HEK293T (cell line): Measurements from ENCODE around the gene TBPL1.
A peak's percentile ranks its signal among the peaks of the same experiment; 100 is the strongest.
"Not testable (repeated sequence)": the region's sequence is repeated elsewhere in the genome, so short reads cannot be mapped to it uniquely, and the experiment has no call there.

Experiments used
- CTCF ChIA-PET: fragments of 350-600 bp; formaldehyde crosslinking; extraction: SDS; loops from one replicate; lab custom pipeline; 2021; ENCODE audit warnings: antibody characterized with exemption, inconsistent platforms; lab: Yijun Ruan, JAX
- POLR2A ChIA-PET: fragments of 350-600 bp; formaldehyde crosslinking; extraction: SDS; loops from one replicate; lab custom pipeline; 2020; ENCODE audit warnings: antibody characterized with exemption, inconsistent platforms; lab: Yijun Ruan, JAX
- DNase-seq: peaks from one replicate; pipeline ENCODE4 v3.0.0; 2012; ENCODE audit warnings: mixed read lengths; ENCODE audit errors: extremely low spot score
- ARNT ChIP-seq: fragments of 450-650 bp; IDR thresholded peaks from 2 replicates; pipeline ENCODE4 v1.6.1; 2017; ENCODE audit warnings: mild to moderate bottlenecking
- BHLHE40 ChIP-seq: fragments of 450-650 bp; IDR thresholded peaks from 2 replicates; pipeline ENCODE4 v1.6.1; 2016; ENCODE audit warnings: mild to moderate bottlenecking, moderate library complexity, borderline replicate concordance
- CTBP1 ChIP-seq: fragments of 450-650 bp; IDR thresholded peaks from 2 replicates; pipeline ENCODE4 v1.6.1; 2016; ENCODE audit warnings: borderline replicate concordance
- ELF4 ChIP-seq: fragments of 450-650 bp; IDR thresholded peaks from 2 replicates; pipeline ENCODE4 v1.6.1; 2017; ENCODE audit warnings: antibody characterized with exemption
- FOXA1 ChIP-seq: fragments of 450-650 bp; IDR thresholded peaks from 2 replicates; pipeline ENCODE4 v1.6.1; 2016; ENCODE audit warnings: mild to moderate bottlenecking
- FOXK2 ChIP-seq: fragments of 450-650 bp; IDR thresholded peaks from 2 replicates; pipeline ENCODE4 v1.6.1; 2016; ENCODE audit warnings: mild to moderate bottlenecking
- FOXM1 ChIP-seq: fragments of 450-650 bp; IDR thresholded peaks from 2 replicates; pipeline ENCODE4 v1.6.1; 2017; ENCODE audit warnings: mild to moderate bottlenecking, borderline replicate concordance
- HDGF ChIP-seq: fragments of 450-650 bp; IDR thresholded peaks from 2 replicates; pipeline ENCODE4 v1.6.1; 2017; ENCODE audit warnings: antibody characterized with exemption, borderline replicate concordance
- L3MBTL2 ChIP-seq: fragments of 450-650 bp; conservative IDR thresholded peaks from 2 replicates; pipeline ENCODE4 v1.6.1; 2016; ENCODE audit warnings: mild to moderate bottlenecking
- LEF1 ChIP-seq: fragments of 450-650 bp; IDR thresholded peaks from 2 replicates; pipeline ENCODE4 v1.6.1; 2017; ENCODE audit warnings: mild to moderate bottlenecking, borderline replicate concordance
- NFRKB ChIP-seq: fragments of 450-650 bp; IDR thresholded peaks from 2 replicates; pipeline ENCODE4 v1.6.1; 2016; ENCODE audit warnings: mild to moderate bottlenecking, moderate library complexity
- SP1 ChIP-seq: fragments of 450-650 bp; IDR thresholded peaks from 2 replicates; pipeline ENCODE4 v1.6.1; 2017
- SUZ12 ChIP-seq: fragments of 450-650 bp; IDR thresholded peaks from 2 replicates; pipeline ENCODE4 v1.6.1; 2016; ENCODE audit warnings: mild to moderate bottlenecking
- TARDBP ChIP-seq: fragments of 450-650 bp; IDR thresholded peaks from 2 replicates; pipeline ENCODE4 v1.6.1; 2016
- ZNF384 ChIP-seq: fragments of 450-650 bp; IDR thresholded peaks from 2 replicates; pipeline ENCODE4 v1.6.1; 2016
- TF ChIP-seq, protein P1 (sequence below): fragments of 450-650 bp; IDR thresholded peaks from 2 replicates; pipeline ENCODE4 v1.6.1; 2016

Gene TBPL1

DNA sequence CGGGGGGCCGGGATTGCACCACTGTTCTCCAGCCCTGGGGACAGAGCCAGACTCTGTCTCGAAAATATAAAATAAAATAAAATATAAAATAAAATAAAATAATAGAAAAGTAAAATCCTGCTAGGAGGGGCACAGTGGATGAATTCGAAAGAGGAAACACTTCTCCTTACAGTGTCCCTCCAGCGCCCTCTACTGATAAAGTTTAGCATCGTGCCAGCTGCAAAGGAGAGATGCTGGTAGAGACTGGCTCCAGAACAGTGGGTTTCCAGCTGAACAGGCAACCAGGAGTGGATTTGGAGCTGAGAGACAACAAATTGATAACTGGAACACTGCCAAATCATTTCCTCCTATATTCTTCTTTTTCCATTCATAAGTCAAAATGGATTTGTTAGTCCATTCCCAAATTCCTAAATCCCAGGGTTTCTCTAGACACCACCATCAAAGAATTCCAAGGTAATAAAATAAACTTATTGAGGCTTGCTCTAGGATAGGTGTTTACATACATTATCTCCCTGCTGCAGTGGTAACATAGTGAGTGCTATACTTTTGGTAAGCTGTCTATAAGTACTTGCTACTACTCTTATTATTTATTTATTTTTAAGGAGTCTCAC lies 31.7 kb upstream of the TBPL1 start:
- TF ChIP-seq ZNF384 (no peak), LEF1 (no peak), NFRKB (no peak), ELF4 (no peak), ARNT (no peak), FOXK2 (no peak), CTBP1 (no peak), SUZ12 (no peak), FOXA1 (no peak), TARDBP (no peak), HDGF (no peak), FOXM1 (no peak)
- CTCF ChIA-PET: interaction anchor here (0.7 to 6.1 kb wide), 10 partner anchors 10 to 352 kb away, joined by 3 to 129 read pairs (median 5); no protein-coding TSS in a partner anchor
- POLR2A ChIA-PET: no interaction called here
- peak; percentile 80 for DNase-seq

- POLR2A ChIA-PET: interaction anchor here (1.3 kb wide), 1 partner anchor 29 kb away, joined by 3 read pairs; the partner anchor contains the start of gene TBPL1
- TF ChIP-seq, protein P1, sequence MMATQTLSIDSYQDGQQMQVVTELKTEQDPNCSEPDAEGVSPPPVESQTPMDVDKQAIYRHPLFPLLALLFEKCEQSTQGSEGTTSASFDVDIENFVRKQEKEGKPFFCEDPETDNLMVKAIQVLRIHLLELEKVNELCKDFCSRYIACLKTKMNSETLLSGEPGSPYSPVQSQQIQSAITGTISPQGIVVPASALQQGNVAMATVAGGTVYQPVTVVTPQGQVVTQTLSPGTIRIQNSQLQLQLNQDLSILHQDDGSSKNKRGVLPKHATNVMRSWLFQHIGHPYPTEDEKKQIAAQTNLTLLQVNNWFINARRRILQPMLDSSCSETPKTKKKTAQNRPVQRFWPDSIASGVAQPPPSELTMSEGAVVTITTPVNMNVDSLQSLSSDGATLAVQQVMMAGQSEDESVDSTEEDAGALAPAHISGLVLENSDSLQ: no peak
- TF ChIP-seq SUZ12: no peak
- TF ChIP-seq SP1: no peak
- TF ChIP-seq ARNT: no peak
- no peak for TF ChIP-seq ZNF384
- no peak for TF ChIP-seq CTBP1
- no peak for TF ChIP-seq NFRKB
- TF ChIP-seq L3MBTL2: no peak
- TF ChIP-seq LEF1: no peak
- no peak for TF ChIP-seq FOXA1
- TF ChIP-seq BHLHE40: no peak
- no peak for TF ChIP-seq FOXM1
- no peak for TF ChIP-seq FOXK2
- TF ChIP-seq HDGF: no peak
- no peak for TF ChIP-seq ELF4
- no peak for TF ChIP-seq TARDBP
- peak; percentile 70 for DNase-seq
- CTCF ChIA-PET: interaction anchor here (0.6 to 6.1 kb wide), 30 partner anchors 8 to 961 kb away, joined by 3 to 129 read pairs (median 3); partner anchors contain the start of gene SLC2A12
Measured at GRCh38 chr6:133923938-133924593, 29.0 kb upstream of the TBPL1 start.

- POLR2A ChIA-PET, DNase-seq: not testable (repeated sequence)
- CTCF ChIA-PET: interaction anchor here (0.8 to 2.0 kb wide), 2 partner anchors 10 to 165 kb away, joined by 5 to 11 read pairs; no protein-coding TSS in a partner anchor
Measured at GRCh38 chr6:133931221-133931620, 21.8 kb upstream of the TBPL1 start.

GRCh38 chr6:133936352-133936751 lies 16.7 kb upstream of the TBPL1 start:
- CTCF ChIA-PET, DNase-seq, POLR2A ChIA-PET: not testable (repeated sequence)

DNA sequence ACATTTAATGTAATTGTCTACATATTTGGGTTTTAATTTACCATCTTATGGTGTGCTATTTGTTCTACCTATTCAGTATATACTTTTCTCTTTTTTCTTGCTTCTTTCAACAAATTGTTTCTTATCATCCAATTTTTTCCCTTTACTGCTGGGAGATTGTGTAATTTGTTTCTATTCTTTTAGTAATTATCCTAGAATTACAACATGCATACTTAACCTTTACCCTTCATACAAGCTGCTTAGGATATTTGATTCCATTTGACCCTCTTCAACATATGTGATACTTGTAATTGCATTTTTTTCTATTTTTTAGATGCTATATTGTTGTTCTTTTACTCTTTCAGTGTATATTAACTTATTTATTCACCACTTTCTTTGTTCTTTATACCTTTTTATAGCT lies 15.1 kb upstream of the TBPL1 start:
- ChIA-PET POLR2A (no interaction called here), CTCF (interaction anchor here (0.9 to 1.1 kb wide), 2 partner anchors 16 to 159 kb away, joined by 4 to 6 read pairs; no protein-coding TSS in a partner anchor)
- DNase-seq: no peak
- TF ChIP-seq ZNF384: 0 out of 2 replicates have a peak, but pooled peaks have one; percentile 21
- TF ChIP-seq FOXK2: no peak

DNA sequence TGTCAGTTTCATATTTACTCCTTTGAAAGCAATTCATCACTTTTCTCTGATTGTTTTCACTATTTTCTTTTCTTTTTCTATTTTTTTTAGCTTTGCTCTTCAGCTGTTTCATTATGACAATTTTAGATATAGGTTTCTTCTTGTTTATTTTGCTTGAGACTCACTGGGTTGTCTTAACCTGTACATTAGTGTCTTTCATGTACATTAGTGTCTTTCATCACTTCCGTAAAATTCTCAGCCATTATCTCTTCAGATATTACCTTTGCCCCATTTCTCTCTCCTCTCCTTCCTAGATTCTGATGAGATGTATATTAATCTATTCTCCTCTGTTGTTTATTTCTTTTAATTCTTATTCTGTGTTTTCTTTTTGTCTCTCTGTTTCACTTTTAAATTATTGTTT lies 14.5 kb upstream of the TBPL1 start:
- ChIA-PET CTCF (interaction anchor here (0.9 kb wide), 1 partner anchor 16 kb away, joined by 4 read pairs; no protein-coding TSS in a partner anchor), POLR2A (no interaction called here)
- no peak for TF ChIP-seq ARNT
- TF ChIP-seq SP1: no peak
- TF ChIP-seq FOXA1: no peak
- no peak for DNase-seq

DNA sequence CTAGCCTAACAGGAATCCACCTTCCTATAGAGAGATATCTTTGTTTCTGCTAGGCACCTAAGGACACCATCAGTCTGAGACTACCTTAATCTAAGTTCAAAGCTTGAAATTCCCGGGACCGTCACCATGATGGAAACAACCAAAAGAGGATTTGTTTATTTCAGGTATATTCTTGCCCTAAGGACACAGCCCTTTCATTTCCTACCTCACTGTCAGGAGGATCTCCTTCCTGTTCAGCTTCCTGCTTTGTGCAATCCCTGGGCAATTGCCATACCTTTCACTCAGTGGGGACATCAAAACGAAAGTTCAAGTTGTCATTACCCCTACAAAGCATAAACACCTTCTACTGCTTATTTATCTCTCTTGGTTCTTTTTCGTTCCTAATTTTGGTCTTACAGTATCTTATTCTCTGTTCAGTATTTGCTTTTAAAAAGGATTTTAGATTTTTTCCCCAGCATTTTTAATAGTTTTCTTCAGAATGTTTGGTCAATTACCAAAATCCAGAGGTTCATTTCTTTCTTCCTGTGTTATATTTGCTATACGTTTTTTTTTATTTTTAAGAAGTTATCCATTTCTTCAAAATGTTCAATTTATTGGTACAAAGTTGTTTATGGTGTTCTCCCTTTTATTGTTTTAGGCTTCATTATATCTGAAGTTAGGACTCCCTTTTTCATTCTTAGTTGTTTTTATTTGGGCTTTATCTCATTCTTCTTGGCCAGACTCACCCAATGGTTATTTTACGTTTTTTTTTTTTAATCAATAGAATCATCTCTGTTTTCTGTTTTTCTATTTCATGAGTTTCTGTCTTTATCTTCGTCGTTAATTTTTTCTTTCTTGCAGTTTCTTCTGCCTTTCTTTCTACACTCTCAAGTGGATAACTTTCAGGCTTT lies 13.0 kb upstream of the TBPL1 start:
- TF ChIP-seq SUZ12 (no peak), ELF4 (no peak)
- DNase-seq: no peak
- POLR2A ChIA-PET: no interaction called here
- CTCF ChIA-PET: interaction anchor here (1.0 kb wide), 1 partner anchor 124 kb away, joined by 3 read pairs; no protein-coding TSS in a partner anchor

DNA sequence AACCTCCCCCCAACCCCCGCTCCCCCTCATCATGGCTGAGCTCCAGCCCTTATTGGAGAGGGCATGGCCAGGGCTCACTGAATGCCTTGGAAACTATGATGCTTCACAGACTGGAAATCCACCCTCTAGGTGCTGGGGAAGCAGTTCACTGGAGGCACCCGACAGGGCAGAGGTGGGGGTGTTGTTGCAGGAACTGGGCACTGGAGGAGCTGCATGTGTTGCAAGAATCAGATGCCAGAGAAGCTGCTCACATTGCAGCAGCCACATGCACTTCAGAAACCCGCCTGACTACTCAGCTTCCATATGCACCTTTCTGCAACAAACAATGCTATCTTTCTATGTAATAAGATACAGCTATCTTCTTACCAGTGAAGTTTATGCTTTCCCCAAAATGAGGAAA lies 7.9 kb upstream of the TBPL1 start:
- ChIA-PET POLR2A (no interaction called here), CTCF (interaction anchor here (0.7 to 1.7 kb wide), 3 partner anchors 28 to 152 kb away, joined by 3 to 4 read pairs (median 4); no protein-coding TSS in a partner anchor)
- no peak for DNase-seq
- TF ChIP-seq SUZ12 (no peak), ELF4 (no peak), SP1 (no peak), ARNT (no peak), FOXA1 (no peak), BHLHE40 (no peak), LEF1 (no peak), L3MBTL2 (no peak), HDGF (no peak), FOXK2 (no peak), NFRKB (no peak), ZNF384 (no peak), CTBP1 (no peak), TARDBP (no peak), FOXM1 (no peak)
- TF ChIP-seq, protein P1: no peak
